Measurements from ENCODE around the gene DEPDC1B. TPM values are rescaled to one million over a fixed set of nuclear protein-coding genes. Genes with fewer than 3 reads are reported as not detected.

DEPDC1B gene
- total and polyA plus RNA-seq, 2 experiments from 2014 or later: 2.5 to 3.0 TPM

- H3K9ac ChIP-seq: peak overlapping the region; percentile 48
- H3K79me2 ChIP-seq (ENCODE audit: insufficient read depth): no peaks in the 10 kb centered on the region; the same call in 1 of the 2 replicates
- H3K4me2 ChIP-seq (ENCODE audit: unreplicated experiment): no peak overlapping the region
- peak overlapping the region; percentile 90 for H2AFZ ChIP-seq
- no peaks in the 10 kb centered on the region for H4K20me1 ChIP-seq (ENCODE audit: insufficient read depth)
- no peaks in the 10 kb centered on the region for H3K9me3 ChIP-seq (ENCODE audit: low read depth)
- TF ChIP-seq EZH2 (IDR thresholded peaks at IDR 0.05; ENCODE audit: insufficient read depth, poor library complexity, severe bottlenecking) (no peak), EZH2phosphoT487 (IDR thresholded peaks at IDR 0.05; ENCODE audit: insufficient read depth, low read depth) (no peak)
- H3F3A ChIP-seq (ENCODE audit: insufficient read depth): no peaks in the 10 kb centered on the region
- H3K4me1 ChIP-seq (ENCODE audit: insufficient read depth): no peaks in the 10 kb centered on the region
- in situ Hi-C loops (cut with MboI): loop anchor here (25.0 kb wide), 1 partner anchor 659 kb away; the partner anchor contains the start of gene ZSWIM6
- no peak overlapping the region for H3K27ac ChIP-seq
- no peaks in the 10 kb centered on the region for H3K27me3 ChIP-seq (replicated peaks; ENCODE audit: insufficient read depth)
- no peaks in the 10 kb centered on the region for H3K36me3 ChIP-seq (ENCODE audit: low read depth)
- peak; percentile 58 for DNase-seq
- WGBS, 2 experiments (ENCODE audit: low coverage in 1 of 2, low lambda C conversion rate in 2 of 2, missing lambda C conversion rate in 2 of 2): 69 to 77% methylated on average over 6 of the region's 6 CpGs
- peak overlapping the region; percentile 47 for H3K4me3 ChIP-seq
- H3K9me2 ChIP-seq (ENCODE audit: insufficient read depth): no peaks in the 10 kb centered on the region
Observed at GRCh38 chr5:60677850-60678664, 21.9 kb downstream of the DEPDC1B start.

GRCh38 chr5:60675286-60675685 is 24.7 kb downstream of the DEPDC1B start:
- H3K27ac ChIP-seq: no peak overlapping the region
- TF ChIP-seq EZH2phosphoT487 (IDR thresholded peaks at IDR 0.05; ENCODE audit: insufficient read depth, low read depth): no peak
- no peak for TF ChIP-seq EZH2 (IDR thresholded peaks at IDR 0.05; ENCODE audit: insufficient read depth, poor library complexity, severe bottlenecking)
- 92 to 96% methylated on average over 1 of the region's 1 CpG for WGBS, 2 experiments (ENCODE audit: low coverage in 1 of 2, low lambda C conversion rate in 2 of 2, missing lambda C conversion rate in 2 of 2)

DNA sequence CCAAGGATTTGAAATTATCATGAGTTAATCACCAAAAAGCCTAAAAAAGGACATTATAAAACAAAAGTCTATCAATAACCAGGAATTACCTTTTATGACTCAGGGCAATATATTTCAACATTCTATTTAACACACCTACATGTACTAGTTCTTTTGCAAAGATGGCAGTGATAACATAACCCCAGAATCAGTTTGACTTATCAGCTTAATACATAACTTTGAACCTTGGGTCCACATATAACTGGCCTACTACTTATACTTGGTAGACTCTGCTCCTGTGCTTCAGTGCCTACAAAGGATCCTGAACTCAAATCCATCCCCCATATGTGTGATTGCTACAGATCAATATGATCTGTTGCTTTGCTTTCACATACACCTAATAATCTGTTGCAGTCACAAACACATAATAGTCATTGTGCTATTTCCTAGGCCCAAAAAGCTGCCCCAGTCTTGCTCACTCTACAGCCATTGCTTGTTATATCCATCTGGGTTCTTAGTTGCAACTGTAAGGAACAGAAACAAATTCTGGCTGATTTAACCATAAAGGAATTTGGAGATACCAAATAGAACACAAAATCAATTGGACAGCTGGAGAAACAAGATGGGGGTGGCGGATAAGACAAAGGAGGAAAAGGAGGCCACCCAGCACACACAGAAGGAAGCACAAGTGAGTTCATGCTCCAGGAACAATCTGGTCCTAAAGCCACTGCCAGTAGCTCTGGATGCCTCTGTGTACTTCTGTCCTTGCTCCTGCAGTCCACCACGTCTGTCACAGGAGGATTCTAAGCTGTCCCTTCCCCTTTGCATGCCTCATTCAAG is 25.5 kb downstream of the DEPDC1B start:
- no peak for TF ChIP-seq EZH2phosphoT487 (IDR thresholded peaks at IDR 0.05; ENCODE audit: insufficient read depth, low read depth)
- no peak for TF ChIP-seq EZH2 (IDR thresholded peaks at IDR 0.05; ENCODE audit: insufficient read depth, poor library complexity, severe bottlenecking)
- Histone ChIP-seq H3K27ac (no peak overlapping the region), H3K4me3 (no peak overlapping the region), H4K20me1 (ENCODE audit: insufficient read depth) (no peaks in the 10 kb centered on the region), H3K27me3 (replicated peaks; ENCODE audit: insufficient read depth) (no peaks in the 10 kb centered on the region), H3K36me3 (ENCODE audit: low read depth) (no peaks in the 10 kb centered on the region), H3K9me2 (ENCODE audit: insufficient read depth) (no peaks in the 10 kb centered on the region), H2AFZ (peak overlapping the region; percentile 46; the same call in 1 of the 2 replicates), H3F3A (ENCODE audit: insufficient read depth) (no peaks in the 10 kb centered on the region), H3K4me2 (ENCODE audit: unreplicated experiment) (no peak overlapping the region), H3K9me3 (ENCODE audit: low read depth) (no peaks in the 10 kb centered on the region), H3K79me2 (ENCODE audit: insufficient read depth) (no peaks in the 10 kb centered on the region), H3K4me1 (ENCODE audit: insufficient read depth) (no peaks in the 10 kb centered on the region), H3K9ac (no peak overlapping the region)
- 54 to 59% methylated on average over 2 of the region's 2 CpGs for WGBS, 2 experiments (ENCODE audit: low coverage in 1 of 2, low lambda C conversion rate in 2 of 2, missing lambda C conversion rate in 2 of 2)
- in situ Hi-C loops (cut with MboI): loop anchor here (25.0 kb wide), 1 partner anchor 663 kb away; the partner anchor contains the start of gene ZSWIM6
- no peak for DNase-seq

More at GRCh38 chr5:60675286-60675685, 24.7 kb downstream of the DEPDC1B start:
- Histone ChIP-seq H4K20me1 (ENCODE audit: insufficient read depth) (no peaks in the 10 kb centered on the region), H3K9me3 (ENCODE audit: low read depth) (no peaks in the 10 kb centered on the region), H2AFZ (peak overlapping the region; percentile 46; the same call in 1 of the 2 replicates), H3K4me1 (ENCODE audit: insufficient read depth) (no peaks in the 10 kb centered on the region), H3K27me3 (replicated peaks; ENCODE audit: insufficient read depth) (no peaks in the 10 kb centered on the region), H3K79me2 (ENCODE audit: insufficient read depth) (no peaks in the 10 kb centered on the region), H3K9me2 (ENCODE audit: insufficient read depth) (no peaks in the 10 kb centered on the region), H3K36me3 (ENCODE audit: low read depth) (no peaks in the 10 kb centered on the region), H3K4me3 (no peak overlapping the region), H3F3A (ENCODE audit: insufficient read depth) (no peaks in the 10 kb centered on the region), H3K4me2 (ENCODE audit: unreplicated experiment) (no peak overlapping the region), H3K9ac (no peak overlapping the region)
- no peak for DNase-seq
- in situ Hi-C loops (cut with MboI): loop anchor here (25.0 kb wide), 1 partner anchor 662 kb away; the partner anchor contains the start of gene ZSWIM6

GRCh38 chr5:60673334-60673733 is 26.6 kb downstream of the DEPDC1B start:
- Histone ChIP-seq H3K36me3 (ENCODE audit: low read depth) (no peaks in the 10 kb centered on the region), H2AFZ (no peak overlapping the region), H3K27me3 (replicated peaks; ENCODE audit: insufficient read depth) (no peaks in the 10 kb centered on the region), H3K4me3 (no peak overlapping the region), H3K9ac (no peak overlapping the region), H3K9me2 (ENCODE audit: insufficient read depth) (no peaks in the 10 kb centered on the region), H4K20me1 (ENCODE audit: insufficient read depth) (no peaks in the 10 kb centered on the region), H3F3A (ENCODE audit: insufficient read depth) (no peaks in the 10 kb centered on the region), H3K4me1 (ENCODE audit: insufficient read depth) (no peaks in the 10 kb centered on the region), H3K27ac (no peak overlapping the region), H3K79me2 (ENCODE audit: insufficient read depth) (no peaks in the 10 kb centered on the region), H3K4me2 (ENCODE audit: unreplicated experiment) (no peak overlapping the region), H3K9me3 (ENCODE audit: low read depth) (no peaks in the 10 kb centered on the region)
- TF ChIP-seq EZH2phosphoT487 (IDR thresholded peaks at IDR 0.05; ENCODE audit: insufficient read depth, low read depth) (no peak), EZH2 (IDR thresholded peaks at IDR 0.05; ENCODE audit: insufficient read depth, poor library complexity, severe bottlenecking) (no peak)
- WGBS, 2 experiments (ENCODE audit: low coverage in 1 of 2, low lambda C conversion rate in 2 of 2, missing lambda C conversion rate in 2 of 2): 94 to 100% methylated on average over 2 of the region's 2 CpGs
- in situ Hi-C loops (cut with MboI): no loop called here
- no peak for DNase-seq
